Colonic mucosa (tissue), 4 donors: ENCODE measurements around the gene SAMD14. TPM values are rescaled to one million over a fixed set of nuclear protein-coding genes. Genes with fewer than 3 reads are reported as not detected.
A peak's percentile ranks its signal among the peaks of the same experiment; 100 is the strongest.

Source experiments
- DNase-seq: peaks from one replicate; pipeline ENCODE4 v3.0.0-alpha.2; 2020
- H3K27ac ChIP-seq: fragments of 200-600 bp; one replicate; pipeline ENCODE4 v1.8.0; 2021
- H3K27me3 ChIP-seq: fragments of 200-600 bp; one replicate; pipeline ENCODE4 v1.8.0; 2021
- H3K36me3 ChIP-seq: fragments of 200-600 bp; one replicate; pipeline ENCODE4 v1.8.0; 2021
- H3K4me1 ChIP-seq: fragments of 200-600 bp; one replicate; pipeline ENCODE4 v1.8.0; 2021; ENCODE audit warnings: mild to moderate bottlenecking
- H3K4me3 ChIP-seq: fragments of 200-600 bp; one replicate; pipeline ENCODE4 v1.8.0; 2021
- H3K9ac ChIP-seq, 2 donors: one replicate each; pipeline ENCODE4 v1.7.0; 2013; ENCODE audit warnings: control low read depth in 2 of 2, low read depth in 2 of 2, low read length in 2 of 2
- H3K9me3 ChIP-seq: fragments of 200-600 bp; one replicate; pipeline ENCODE4 v1.8.0; 2021
- intact Hi-C: fragments of 100-400 bp; cut with DNase I; formaldehyde crosslinking; loops from one replicate; pipeline ENCODE4 v1.14.1; 2022
- total RNA-seq, 2 donors: library from RNA; stranded (reverse); fragmentation: NEBNext Ultra II Directional in 1 of 2; extraction: Animal tissue kit (Norgen Biotek cat#: 25700) in 1 of 2; gene quantifications; one replicate each; pipeline ENCODE4 v1.2.1, GENCODE V29; 2021
- TF ChIP-seq, protein P1 (sequence below): fragments of 200-600 bp; IDR thresholded peaks from one replicate; pipeline ENCODE4 v1.8.0; 2022; ENCODE audit warnings: antibody characterized with exemption, mild to moderate bottlenecking
- donor health status: healthy.
- donor health status: DM: no; HTN: no; CAD: no.
- donor health status: DM: no; HTN: no; CAD: no.

Gene SAMD14
- total RNA-seq, 2 donors from 2014 or later: 0.77 to 2.3 TPM

DNA sequence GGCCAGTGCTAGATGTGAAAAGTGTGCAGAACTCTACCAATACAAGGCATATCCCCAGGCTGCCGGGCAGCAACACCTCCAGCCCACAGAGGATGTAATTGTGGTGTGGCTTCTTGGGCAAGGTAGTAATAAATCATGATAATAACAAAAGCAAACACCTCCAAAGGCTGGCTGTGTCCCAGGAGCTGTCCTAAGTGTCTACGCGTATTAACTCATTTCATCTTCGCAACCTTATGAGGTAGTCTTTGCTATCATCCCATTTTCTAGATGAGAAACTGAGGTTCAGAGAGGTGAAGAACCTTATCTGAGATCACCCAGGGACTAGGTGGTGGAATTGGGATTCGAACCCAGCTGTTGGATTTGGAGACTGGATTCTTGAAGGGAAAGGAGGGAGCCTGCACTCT is 29.5 kb downstream of the SAMD14 start:
- intact Hi-C loops: no loop called here
- H3K4me1 ChIP-seq: peaks cover 31% of the 10 kb centered on the region
- peak overlapping the region in 1 of 2 donors; percentile 88 for H3K9ac ChIP-seq
- H3K9me3 ChIP-seq: no peaks in the 10 kb centered on the region
- peak overlapping the region; percentile 65 for H3K27ac ChIP-seq
- no peak overlapping the region for H3K4me3 ChIP-seq
- no peaks in the 10 kb centered on the region for H3K27me3 ChIP-seq
- DNase-seq: peak; percentile 70
- TF ChIP-seq, protein P1, sequence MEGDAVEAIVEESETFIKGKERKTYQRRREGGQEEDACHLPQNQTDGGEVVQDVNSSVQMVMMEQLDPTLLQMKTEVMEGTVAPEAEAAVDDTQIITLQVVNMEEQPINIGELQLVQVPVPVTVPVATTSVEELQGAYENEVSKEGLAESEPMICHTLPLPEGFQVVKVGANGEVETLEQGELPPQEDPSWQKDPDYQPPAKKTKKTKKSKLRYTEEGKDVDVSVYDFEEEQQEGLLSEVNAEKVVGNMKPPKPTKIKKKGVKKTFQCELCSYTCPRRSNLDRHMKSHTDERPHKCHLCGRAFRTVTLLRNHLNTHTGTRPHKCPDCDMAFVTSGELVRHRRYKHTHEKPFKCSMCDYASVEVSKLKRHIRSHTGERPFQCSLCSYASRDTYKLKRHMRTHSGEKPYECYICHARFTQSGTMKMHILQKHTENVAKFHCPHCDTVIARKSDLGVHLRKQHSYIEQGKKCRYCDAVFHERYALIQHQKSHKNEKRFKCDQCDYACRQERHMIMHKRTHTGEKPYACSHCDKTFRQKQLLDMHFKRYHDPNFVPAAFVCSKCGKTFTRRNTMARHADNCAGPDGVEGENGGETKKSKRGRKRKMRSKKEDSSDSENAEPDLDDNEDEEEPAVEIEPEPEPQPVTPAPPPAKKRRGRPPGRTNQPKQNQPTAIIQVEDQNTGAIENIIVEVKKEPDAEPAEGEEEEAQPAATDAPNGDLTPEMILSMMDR: no peak
- H3K36me3 ChIP-seq: no peaks in the 10 kb centered on the region

DNA sequence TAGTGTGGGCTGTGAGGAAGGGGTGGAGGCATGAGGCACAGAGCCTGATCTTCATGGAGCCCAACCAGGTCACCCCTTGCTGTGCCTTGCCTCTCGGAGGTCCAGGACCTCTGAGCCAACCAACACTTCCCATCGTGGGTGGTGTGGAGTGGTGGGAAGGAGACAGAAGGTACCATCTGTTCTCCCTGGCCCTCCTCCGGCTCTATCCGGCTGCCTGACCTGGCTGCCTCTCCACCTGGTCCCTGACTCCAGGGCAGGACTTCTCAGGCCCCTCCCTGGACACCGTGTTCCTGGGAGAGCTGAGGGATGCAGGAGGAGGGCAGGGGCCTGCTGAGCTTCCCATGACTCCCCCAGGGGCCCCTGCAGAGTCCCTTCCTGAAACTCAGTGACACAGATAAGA is 31.0 kb downstream of the SAMD14 start:
- Histone ChIP-seq H3K9ac (peak overlapping the region in 1 of 2 donors; percentile 16), H3K36me3 (no peaks in the 10 kb centered on the region), H3K27me3 (no peaks in the 10 kb centered on the region), H3K9me3 (no peaks in the 10 kb centered on the region), H3K4me3 (no peak overlapping the region), H3K27ac (no peak overlapping the region), H3K4me1 (peaks cover 31% of the 10 kb centered on the region)
- TF ChIP-seq, protein P1: no peak
- no peak for DNase-seq
- intact Hi-C loops: loop anchor here (5.0 to 10.0 kb wide), 2 partner anchors 53 to 196 kb away; partner anchors contain the start of gene PPP1R9B

GRCh38 chr17:50098583-50098982 is 31.4 kb downstream of the SAMD14 start:
- no peak overlapping the region for H3K4me3 ChIP-seq
- intact Hi-C loops: loop anchor here (5.0 to 10.0 kb wide), 2 partner anchors 54 to 196 kb away; partner anchors contain the start of gene PPP1R9B
- H3K36me3 ChIP-seq: no peaks in the 10 kb centered on the region
- H3K4me1 ChIP-seq: peaks cover 31% of the 10 kb centered on the region
- no peak for DNase-seq
- no peaks in the 10 kb centered on the region for H3K27me3 ChIP-seq
- no peak overlapping the region for H3K27ac ChIP-seq
- H3K9me3 ChIP-seq: no peaks in the 10 kb centered on the region
- H3K9ac ChIP-seq: peak overlapping the region in 1 of 2 donors; percentile 16
- TF ChIP-seq, protein P1: no peak

- Histone ChIP-seq H3K36me3 (no peaks in the 10 kb centered on the region), H3K27me3 (no peaks in the 10 kb centered on the region), H3K27ac (no peak overlapping the region), H3K4me1 (peaks cover 31% of the 10 kb centered on the region), H3K9ac (peak overlapping the region in 1 of 2 donors; percentile 88), H3K9me3 (no peaks in the 10 kb centered on the region), H3K4me3 (no peak overlapping the region)
- TF ChIP-seq, protein P1: no peak
- intact Hi-C loops: loop anchor here (5.0 to 10.0 kb wide), 2 partner anchors 54 to 197 kb away; partner anchors contain the start of gene PPP1R9B
- DNase-seq: no peak
Observed at GRCh38 chr17:50097926-50098325, 32.0 kb downstream of the SAMD14 start.

- no peak for DNase-seq
- no peaks in the 10 kb centered on the region for H3K27me3 ChIP-seq
- no peaks in the 10 kb centered on the region for H3K36me3 ChIP-seq
- TF ChIP-seq, protein P1: no peak
- H3K9me3 ChIP-seq: no peaks in the 10 kb centered on the region
- peak overlapping the region in 1 of 2 donors; percentile 88 for H3K9ac ChIP-seq
- no peak overlapping the region for H3K27ac ChIP-seq
- peaks cover 31% of the 10 kb centered on the region for H3K4me1 ChIP-seq
- intact Hi-C loops: loop anchor here (5.0 to 10.0 kb wide), 2 partner anchors 55 to 197 kb away; partner anchors contain the start of gene PPP1R9B
- no peak overlapping the region for H3K4me3 ChIP-seq
Observed at GRCh38 chr17:50097455-50097854, 32.5 kb downstream of the SAMD14 start.
